ENCODE measurements around the gene ANKRD33.

Gene ANKRD33

GRCh38 chr12:51862947-51863346 is 25.0 kb upstream of the ANKRD33 start:
- no peak for DNase-seq (ENCODE audit: low read depth)

- no peak for DNase-seq (ENCODE audit: low read depth)
These were observed 24.5 kb upstream of the ANKRD33 start for GRCh38 chr12:51863363-51863932.

GRCh38 chr12:51863933-51864832 is 23.7 kb upstream of the ANKRD33 start:
- DNase-seq (ENCODE audit: low read depth) = peak; percentile 44

GRCh38 chr12:51864833-51865670 is 22.9 kb upstream of the ANKRD33 start:
- DNase-seq (ENCODE audit: low read depth) = no peak

- DNase-seq (ENCODE audit: low read depth) = no peak
These were observed 22.1 kb upstream of the ANKRD33 start for GRCh38 chr12:51865757-51866270.

- DNase-seq (ENCODE audit: low read depth) = no peak
These were observed 21.6 kb upstream of the ANKRD33 start for GRCh38 chr12:51866324-51866723.

GRCh38 chr12:51866762-51867161 is 21.1 kb upstream of the ANKRD33 start:
- DNase-seq (ENCODE audit: low read depth) = no peak

GRCh38 chr12:51867371-51867770 is 20.5 kb upstream of the ANKRD33 start:
- DNase-seq (ENCODE audit: low read depth) = no peak

GRCh38 chr12:51867796-51868428 is 20.0 kb upstream of the ANKRD33 start:
- DNase-seq (ENCODE audit: low read depth) = no peak

- no peak for DNase-seq (ENCODE audit: low read depth)
These were observed 18.9 kb upstream of the ANKRD33 start for GRCh38 chr12:51868821-51869495.

- DNase-seq (ENCODE audit: low read depth) = no peak
These were observed 18.4 kb upstream of the ANKRD33 start for GRCh38 chr12:51869496-51869865.

GRCh38 chr12:51869931-51870330 is 18.0 kb upstream of the ANKRD33 start:
- DNase-seq (ENCODE audit: low read depth) = no peak

- no peak for DNase-seq (ENCODE audit: low read depth)
These were observed 17.4 kb upstream of the ANKRD33 start for GRCh38 chr12:51870504-51870903.

- no peak for DNase-seq (ENCODE audit: low read depth)
These were observed 16.8 kb upstream of the ANKRD33 start for GRCh38 chr12:51871126-51871525.

GRCh38 chr12:51871918-51872688 is 15.8 kb upstream of the ANKRD33 start:
- no peak for DNase-seq (ENCODE audit: low read depth)

GRCh38 chr12:51872689-51872981 is 15.3 kb upstream of the ANKRD33 start:
- DNase-seq (ENCODE audit: low read depth) = no peak

- DNase-seq (ENCODE audit: low read depth) = no peak
These were observed 14.5 kb upstream of the ANKRD33 start for GRCh38 chr12:51873251-51873994.

- DNase-seq (ENCODE audit: low read depth) = no peak
These were observed 13.9 kb upstream of the ANKRD33 start for GRCh38 chr12:51874000-51874399.

GRCh38 chr12:51874486-51874885 is 13.4 kb upstream of the ANKRD33 start:
- DNase-seq (ENCODE audit: low read depth) = no peak

GRCh38 chr12:51879102-51879501 is 8.8 kb upstream of the ANKRD33 start:
- DNase-seq (ENCODE audit: low read depth) = no peak

All from activated T-cell treated with anti-CD3 and anti-CD28 coated beads for 48 hours (primary cell).